ENCODE data around the gene DEPDC4.

Gene DEPDC4

GRCh38 chr12:100219328-100220109, 47.4 kb downstream of the DEPDC4 start:
- FAIRE-seq, result no peak
- no peak for DNase-seq (ENCODE audit: insufficient read length, low spot score)

DNA sequence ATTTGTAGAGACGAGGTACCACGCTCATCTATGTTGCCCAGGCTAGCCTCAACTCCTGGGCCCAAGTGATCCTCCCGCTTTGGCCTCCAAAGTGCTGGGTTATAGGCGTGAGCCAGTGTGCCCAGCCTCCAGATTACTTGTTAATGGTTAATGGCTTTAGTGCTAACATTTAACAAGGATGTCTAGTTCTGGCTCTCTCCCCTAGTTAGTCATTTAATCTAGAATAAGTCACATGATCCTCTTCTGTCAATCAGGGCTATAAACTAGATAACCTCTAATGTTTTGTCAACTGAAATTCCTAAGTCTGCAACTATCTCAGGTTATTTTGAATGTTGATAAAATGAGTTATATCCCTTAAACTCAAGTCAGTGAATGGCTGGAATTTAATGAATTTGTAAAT, 50.5 kb downstream of the DEPDC4 start:
- DNase-seq (ENCODE audit: insufficient read length, low spot score) (no peak), FAIRE-seq (no peak)

DNA sequence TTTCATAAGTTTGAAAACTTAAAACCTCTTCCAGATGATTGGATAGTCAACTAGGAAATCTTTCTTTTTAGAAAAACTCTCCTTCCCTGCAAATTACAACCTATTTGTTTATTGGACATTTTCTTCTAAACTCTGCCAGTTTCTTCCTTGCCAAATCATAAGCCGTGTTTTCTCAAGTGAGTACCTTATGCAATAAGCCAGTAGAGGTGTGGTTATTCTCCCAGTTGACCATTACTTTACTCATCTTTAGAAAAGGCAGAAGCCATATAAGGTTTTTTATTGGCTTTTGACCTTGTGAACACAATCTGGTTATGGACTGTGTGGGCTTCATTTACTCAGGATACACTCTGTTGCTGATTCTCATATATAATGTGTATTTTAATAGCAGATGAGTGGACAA, 51.7 kb downstream of the DEPDC4 start:
- FAIRE-seq (no peak), DNase-seq (ENCODE audit: insufficient read length, low spot score) (no peak)

GRCh38 chr12:100214518-100214917, 52.4 kb downstream of the DEPDC4 start:
- DNase-seq (ENCODE audit: insufficient read length, low spot score) (no peak), FAIRE-seq (no peak)

DNA sequence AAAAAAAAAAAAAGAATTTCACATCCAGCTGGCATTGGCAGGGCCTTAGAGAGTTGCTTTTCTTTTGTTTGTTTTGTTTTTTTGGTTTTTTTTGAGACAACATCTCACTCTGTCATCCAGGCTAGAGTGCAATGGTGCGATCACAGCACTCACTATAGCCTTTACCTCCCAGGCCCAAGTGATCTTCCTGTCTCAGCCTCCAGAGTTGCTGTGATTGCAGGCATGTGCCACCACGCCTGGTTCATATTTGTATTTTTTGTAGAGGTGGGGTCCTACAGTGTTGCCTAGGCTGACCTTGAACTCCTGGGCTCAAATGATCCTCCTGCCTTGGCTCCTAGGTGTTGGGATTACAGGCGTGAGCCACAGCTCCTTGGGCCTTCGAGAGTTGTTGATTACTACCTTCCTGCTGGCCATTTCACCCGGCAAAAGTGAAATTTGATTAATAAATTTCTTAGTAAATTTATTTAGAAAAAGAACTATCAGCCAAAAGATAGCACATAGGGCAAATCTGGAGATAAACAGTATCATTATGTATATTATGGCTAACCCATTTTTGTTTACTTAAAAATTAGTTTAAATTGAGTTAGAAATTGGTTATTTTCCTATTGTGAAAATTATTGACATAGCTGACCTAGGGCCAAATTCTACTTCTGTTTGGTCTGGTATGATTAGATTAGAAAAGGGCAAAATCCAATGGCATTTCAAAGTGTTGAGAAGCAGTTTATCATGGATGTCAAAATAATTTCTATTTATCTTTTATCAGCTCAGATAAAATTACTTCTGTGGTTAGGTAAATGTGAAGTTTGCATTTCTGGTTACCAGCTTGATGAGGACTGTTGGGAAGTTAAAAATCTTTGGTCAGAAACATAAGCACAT, 53.6 kb downstream of the DEPDC4 start:
- no peak for DNase-seq (ENCODE audit: insufficient read length, low spot score)
- FAIRE-seq, result no peak

- FAIRE-seq (no peak), DNase-seq (ENCODE audit: insufficient read length, low spot score) (no peak)
Observed at GRCh38 chr12:100211698-100212097, 55.2 kb downstream of the DEPDC4 start.

- FAIRE-seq, result no peak
- no peak for DNase-seq (ENCODE audit: insufficient read length, low spot score)
Observed at GRCh38 chr12:100208834-100209233, 58.0 kb downstream of the DEPDC4 start.

GRCh38 chr12:100207311-100207710, 59.6 kb downstream of the DEPDC4 start:
- FAIRE-seq (no peak), DNase-seq (ENCODE audit: insufficient read length, low spot score) (no peak)

DNA sequence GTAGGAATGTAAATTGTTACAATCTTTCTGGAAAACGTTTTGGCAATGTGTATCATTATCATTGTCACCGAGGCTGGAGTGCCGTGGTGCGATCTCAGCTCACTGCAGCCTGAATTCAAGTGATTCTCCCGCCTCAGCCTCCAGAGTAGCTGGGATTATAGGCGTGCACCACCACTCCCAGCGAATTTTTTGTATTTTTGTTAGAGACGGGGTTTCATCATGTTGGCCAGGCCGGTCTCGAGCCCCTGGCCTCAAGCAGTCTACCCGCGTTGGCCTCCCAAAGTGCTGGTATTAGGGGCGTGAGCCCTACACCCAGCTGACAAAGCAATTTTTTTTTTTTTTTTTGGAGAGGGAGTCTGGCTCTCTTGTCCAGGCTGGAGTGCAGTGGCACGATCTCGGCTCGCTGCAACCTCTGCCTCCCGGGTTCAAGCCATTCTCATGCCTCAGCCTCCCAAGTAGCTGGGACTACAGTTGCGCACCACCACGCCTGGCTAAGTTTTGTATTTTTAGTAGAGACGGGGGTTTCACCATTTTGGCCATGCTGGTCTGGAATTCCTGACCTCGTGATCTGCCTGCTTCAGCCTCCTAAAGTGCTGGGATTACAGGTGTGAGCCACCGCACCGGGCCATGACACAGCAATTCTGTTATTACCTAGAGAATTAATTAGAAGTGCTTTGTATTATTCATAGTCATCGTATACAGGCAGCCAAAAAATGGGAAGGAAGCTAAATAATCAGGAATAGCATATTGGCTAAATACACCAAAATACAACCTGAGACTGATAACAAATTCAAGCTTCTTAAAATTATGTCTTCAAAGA, 65.1 kb downstream of the DEPDC4 start:
- no peak for DNase-seq (ENCODE audit: insufficient read length, low spot score)
- no peak for FAIRE-seq

DNA sequence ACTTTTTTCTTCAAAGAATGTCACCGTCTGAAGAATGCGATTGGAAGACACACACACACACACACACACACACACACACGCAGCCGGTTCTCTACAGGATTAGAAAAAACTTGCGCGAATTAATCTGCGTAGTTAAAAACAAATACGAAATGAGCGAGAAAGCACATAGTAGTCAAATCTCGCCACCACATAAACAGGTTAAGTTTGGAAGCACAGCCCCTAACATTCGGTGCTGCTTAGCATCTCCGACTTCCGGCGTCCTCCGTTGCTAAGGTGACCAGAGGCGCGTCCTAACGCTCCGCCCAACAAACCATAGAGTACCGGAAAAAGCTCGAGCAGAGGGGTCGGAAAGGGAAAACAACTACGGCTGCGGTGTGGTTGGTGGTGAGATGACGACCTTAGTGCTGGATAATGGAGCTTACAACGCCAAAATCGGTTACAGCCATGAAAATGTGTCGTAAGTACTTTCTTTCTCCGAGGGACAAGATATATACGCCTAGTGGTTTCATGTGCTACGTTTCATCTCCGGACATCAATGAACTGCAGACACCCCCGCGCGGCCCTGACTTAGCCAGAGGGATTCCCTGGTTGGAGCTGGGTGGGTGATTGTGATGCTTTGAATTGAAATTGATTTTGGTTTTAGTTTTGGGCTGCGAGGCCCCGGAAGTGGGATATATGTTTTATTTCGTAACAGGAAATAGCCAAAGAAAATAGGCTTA, 66.3 kb downstream of the DEPDC4 start, which contains the start of gene ACTR6:
ACTR6 (plus strand) TSS at position 353 of the 719 bp plus-strand sequence; CDS start at position 390, 37 bp downstream.
- FAIRE-seq, result peak; percentile 55

GRCh38 chr12:100199347-100200149, 67.3 kb downstream of the DEPDC4 start:
- DNase-seq (ENCODE audit: insufficient read length, low spot score) (peak; percentile 70), FAIRE-seq (no peak)

More for the DNA sequence above, 66.3 kb downstream of the DEPDC4 start, which contains the start of gene ACTR6:
- DNase-seq (ENCODE audit: insufficient read length, low spot score), result peak; percentile 91

- FAIRE-seq (no peak), DNase-seq (ENCODE audit: insufficient read length, low spot score) (peak; percentile 3)
Observed at GRCh38 chr12:100199023-100199346, 67.9 kb downstream of the DEPDC4 start.

DNA sequence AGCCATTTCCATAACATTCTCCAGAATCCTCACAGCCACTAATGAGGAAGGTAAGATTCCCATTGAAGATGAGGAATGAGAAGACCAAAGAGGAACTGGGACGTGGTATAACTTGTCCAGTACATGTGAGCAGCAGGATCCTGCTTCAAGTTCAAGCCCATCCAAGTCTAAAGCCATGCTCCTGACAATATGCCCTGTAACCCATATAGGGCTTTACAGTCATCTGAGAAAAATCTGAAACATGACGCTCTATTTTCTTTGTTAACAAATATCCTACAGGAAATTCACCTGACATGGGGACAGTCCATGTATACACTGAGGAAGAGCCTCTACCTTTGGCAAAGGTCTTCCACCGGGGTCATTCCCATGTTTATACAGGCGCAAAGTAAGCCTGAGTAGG, 69.4 kb downstream of the DEPDC4 start:
- no peak for DNase-seq (ENCODE audit: insufficient read length, low spot score)

DNA sequence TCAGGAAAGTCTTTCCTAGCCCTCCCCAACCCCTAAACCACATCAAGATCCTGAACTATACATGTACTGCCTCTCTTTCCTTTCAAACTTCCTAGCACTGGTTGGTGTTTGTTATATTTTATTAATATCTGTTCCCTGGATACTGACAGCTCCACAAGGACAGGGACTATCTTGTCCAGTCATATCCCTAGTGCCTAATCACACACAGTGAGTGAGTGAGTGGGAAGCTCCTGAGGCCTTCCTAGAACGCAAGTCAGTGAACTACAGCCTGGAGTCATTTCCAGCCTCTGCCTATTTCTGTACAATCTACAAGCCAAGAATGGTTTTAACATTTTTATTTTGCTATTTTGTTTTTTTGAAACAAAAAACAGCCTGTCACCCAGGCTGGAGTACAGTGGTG, 73.8 kb downstream of the DEPDC4 start:
- FAIRE-seq, result no peak

More for the DNA sequence above, 69.4 kb downstream of the DEPDC4 start:
- FAIRE-seq, result no peak

More for the DNA sequence above, 73.8 kb downstream of the DEPDC4 start:
- DNase-seq (ENCODE audit: insufficient read length, low spot score), result no peak

Data from HTR-8/SVneo (cell line).